Small intestine (tissue), 7 donors: ENCODE measurements around the gene TEX19. TPM values are rescaled to one million over a fixed set of nuclear protein-coding genes. Genes with fewer than 3 reads are reported as not detected.
A peak's percentile ranks its signal among the peaks of the same experiment; 100 is the strongest.

Experiments used
- DNase-seq, 2 donors: peaks; one replicate each; pipeline versions ENCODE4 v3.0.0 to v3.0.0-alpha.2; 2013
- FAIRE-seq: peaks from 2 replicates; lab custom pipeline; 2012; peaks lifted over from hg19 to GRCh38; lab: Jason Lieb, UNC
- H3K27ac ChIP-seq, 3 donors: one replicate each; pipeline ENCODE4 v1.5.1; 2013; ENCODE audit warnings: low read length in 2 of 3, mild to moderate bottlenecking in 2 of 3, control low read depth in 1 of 3, inconsistent platforms in 1 of 3, low read depth in 1 of 3, moderate library complexity in 1 of 3
- H3K27me3 ChIP-seq, 3 donors: one replicate each; pipeline ENCODE4 v1.6.1; 2013; ENCODE audit warnings: low read length in 3 of 3, inconsistent platforms in 1 of 3; ENCODE audit not compliant: control insufficient read depth in 3 of 3, insufficient read depth in 3 of 3
- H3K36me3 ChIP-seq, 3 donors: one replicate each; pipeline ENCODE4 v1.6.1; 2013; ENCODE audit warnings: low read length in 3 of 3, inconsistent platforms in 1 of 3, low read depth in 1 of 3, mild to moderate bottlenecking in 1 of 3, moderate library complexity in 1 of 3; ENCODE audit not compliant: control insufficient read depth in 3 of 3, insufficient read depth in 2 of 3
- H3K4me1 ChIP-seq, 3 donors: one replicate each; pipeline ENCODE4 v1.6.1; 2013; ENCODE audit warnings: low read length in 2 of 3, inconsistent platforms in 1 of 3, low read depth in 1 of 3, mild to moderate bottlenecking in 1 of 3, moderate library complexity in 1 of 3; ENCODE audit not compliant: control insufficient read depth in 3 of 3, insufficient read depth in 2 of 3
- H3K4me3 ChIP-seq, 3 donors: one replicate each; pipeline ENCODE4 v1.5.1; 2013; ENCODE audit warnings: low read length in 3 of 3, control low read depth in 1 of 3, inconsistent platforms in 1 of 3, low read depth in 1 of 3, mild to moderate bottlenecking in 1 of 3, moderate library complexity in 1 of 3
- H3K9me3 ChIP-seq, 2 donors: one replicate each; pipeline ENCODE4 v1.6.1; 2013; ENCODE audit warnings: low read depth in 1 of 2, low read length in 1 of 2; ENCODE audit not compliant: control insufficient read depth in 2 of 2, insufficient read depth in 1 of 2
- WGBS, 3 donors: extraction: QIAGEN DNeasy Blood & Tissue Kit; methylation state at CpG; one replicate each; pipeline ENCODE4 v1.1.7; 2013; 5-methylcytosine and 5-hydroxymethylcytosine counted together
- polyA plus RNA-seq, 4 donors: library from polyadenylated mRNA; stranded (reverse) in 3 of 4; unstranded in 1 of 4; fragments of 200-250 nt in 3 of 4; fragments of 120-200 nt in 1 of 4; gene quantifications; one replicate each; pipeline versions ENCODE4 v1.2.1 to v1.2.3, GENCODE V29; 2013
- donor health status: healthy with polysubstance abuse.
- donor health status: control.
- donor health status: control.
- donor health status: Bipolar disorder and iron deficiency.
- donor health status: healthy.

Gene TEX19
- polyA plus RNA-seq, 4 donors: 0.07 TPM; not detected in 3

DNA sequence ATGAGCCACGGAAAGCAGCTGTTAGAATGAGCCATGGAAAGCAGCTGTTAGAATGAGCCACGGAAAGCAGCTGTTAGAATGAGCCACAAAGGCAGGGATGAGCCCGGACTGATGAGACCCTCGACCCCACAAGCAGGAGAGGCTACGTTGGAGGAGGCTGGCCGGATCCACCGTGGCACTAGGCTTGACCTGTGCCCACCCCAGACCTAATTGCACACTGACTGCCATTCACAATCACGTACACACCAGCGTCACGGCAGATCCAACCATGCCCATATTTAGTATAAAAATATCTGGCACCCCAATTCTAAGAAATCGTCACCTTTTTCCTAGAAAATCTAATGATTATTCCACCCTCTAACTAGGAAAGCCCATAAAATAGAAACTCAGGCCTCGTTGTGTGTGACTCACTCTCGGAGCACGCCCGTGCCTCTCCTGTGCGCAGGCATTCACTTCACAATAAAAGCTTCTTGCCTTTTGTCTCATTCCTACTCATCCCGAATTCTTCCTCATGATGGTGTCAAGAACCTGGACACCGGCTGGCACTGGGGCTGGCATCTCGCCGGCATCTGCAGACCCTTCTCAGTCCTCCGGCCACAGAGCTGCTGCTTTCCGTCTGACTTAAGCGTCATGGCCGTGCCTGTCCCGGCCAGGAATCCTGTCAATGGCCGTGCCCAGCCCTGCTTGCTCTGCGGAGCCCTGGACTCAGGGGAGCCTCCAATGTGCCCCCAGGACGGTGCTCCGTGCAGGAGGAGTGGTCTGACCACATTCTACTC is 20.0 kb upstream of the TEX19 start:
- H3K4me3 ChIP-seq: peak overlapping the region in 2 of 3 donors; percentile 32 to 41
- H3K9me3 ChIP-seq: peaks cover 0 to 3% of the 10 kb centered on the region in 2 donors
- H3K27ac ChIP-seq: peak overlapping the region; percentile 37 to 84 (median 65)
- H3K36me3 ChIP-seq: no peaks in the 10 kb centered on the region
- DNase-seq (peak; percentile 84 to 89), FAIRE-seq (no peak)
- H3K4me1 ChIP-seq: peaks cover 0 to 29% (median 5%) of the 10 kb centered on the region in 3 donors
- WGBS, 3 donors: 7 to 29% (median 23%) methylated on average over 29 of the region's 29 CpGs
- H3K27me3 ChIP-seq: peaks cover 0 to 5% (median 0%) of the 10 kb centered on the region in 3 donors

GRCh38 chr17:82339634-82340580 is 19.1 kb upstream of the TEX19 start:
- WGBS, 3 donors: 47 to 58% (median 54%) methylated on average over 9 to 10 of the region's 10 CpGs
- peak overlapping the region in 2 of 3 donors; percentile 32 to 41 for H3K4me3 ChIP-seq

GRCh38 chr17:82342361-82343079 is 16.5 kb upstream of the TEX19 start:
- Histone ChIP-seq H3K9me3 (peaks cover 0 to 3% of the 10 kb centered on the region in 2 donors), H3K27ac (no peak overlapping the region), H3K27me3 (no peaks in the 10 kb centered on the region), H3K4me1 (peaks cover 0 to 21% (median 0%) of the 10 kb centered on the region in 3 donors), H3K36me3 (no peaks in the 10 kb centered on the region), H3K4me3 (no peak overlapping the region)
- no peak for FAIRE-seq
- no peak for DNase-seq
- 69 to 77% (median 70%) methylated on average over 28 of the region's 28 CpGs for WGBS, 3 donors

More at GRCh38 chr17:82339634-82340580, 19.1 kb upstream of the TEX19 start:
- FAIRE-seq (no peak), DNase-seq (no peak)
- peak overlapping the region in 2 of 3 donors; percentile 27 to 84 for H3K27ac ChIP-seq
- H3K4me1 ChIP-seq: peaks cover 0 to 21% (median 0%) of the 10 kb centered on the region in 3 donors
- no peaks in the 10 kb centered on the region for H3K36me3 ChIP-seq
- peaks cover 0 to 5% (median 0%) of the 10 kb centered on the region in 3 donors for H3K27me3 ChIP-seq
- peaks cover 0 to 3% of the 10 kb centered on the region in 2 donors for H3K9me3 ChIP-seq

DNA sequence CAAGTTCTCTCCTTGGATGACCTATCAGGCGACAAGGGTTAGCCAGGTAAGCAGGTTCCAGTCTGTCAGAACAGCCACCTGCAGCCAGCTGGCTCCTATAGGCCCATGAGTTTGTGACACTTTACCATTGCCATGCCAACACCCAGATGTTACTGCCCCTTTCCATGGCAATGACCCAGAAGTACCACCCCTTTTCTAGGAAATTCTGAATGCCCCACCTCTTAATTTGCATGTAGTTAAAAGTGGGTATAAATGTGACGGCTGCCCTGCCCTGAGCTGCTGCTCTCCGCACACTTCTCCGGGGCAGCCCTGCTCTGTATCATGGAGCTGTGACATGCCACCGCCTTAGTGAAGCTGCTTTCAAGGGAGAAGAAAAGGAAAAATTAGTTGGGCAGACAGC is 15.5 kb upstream of the TEX19 start:
- Histone ChIP-seq H3K4me1 (peaks cover 0 to 15% (median 0%) of the 10 kb centered on the region in 3 donors), H3K9me3 (peaks cover 0 to 3% of the 10 kb centered on the region in 2 donors), H3K27ac (no peak overlapping the region), H3K36me3 (no peaks in the 10 kb centered on the region), H3K27me3 (no peaks in the 10 kb centered on the region), H3K4me3 (no peak overlapping the region)
- no peak for DNase-seq
- no peak for FAIRE-seq
- WGBS, 3 donors: 86 to 91% (median 90%) methylated on average over 5 of the region's 5 CpGs

DNA sequence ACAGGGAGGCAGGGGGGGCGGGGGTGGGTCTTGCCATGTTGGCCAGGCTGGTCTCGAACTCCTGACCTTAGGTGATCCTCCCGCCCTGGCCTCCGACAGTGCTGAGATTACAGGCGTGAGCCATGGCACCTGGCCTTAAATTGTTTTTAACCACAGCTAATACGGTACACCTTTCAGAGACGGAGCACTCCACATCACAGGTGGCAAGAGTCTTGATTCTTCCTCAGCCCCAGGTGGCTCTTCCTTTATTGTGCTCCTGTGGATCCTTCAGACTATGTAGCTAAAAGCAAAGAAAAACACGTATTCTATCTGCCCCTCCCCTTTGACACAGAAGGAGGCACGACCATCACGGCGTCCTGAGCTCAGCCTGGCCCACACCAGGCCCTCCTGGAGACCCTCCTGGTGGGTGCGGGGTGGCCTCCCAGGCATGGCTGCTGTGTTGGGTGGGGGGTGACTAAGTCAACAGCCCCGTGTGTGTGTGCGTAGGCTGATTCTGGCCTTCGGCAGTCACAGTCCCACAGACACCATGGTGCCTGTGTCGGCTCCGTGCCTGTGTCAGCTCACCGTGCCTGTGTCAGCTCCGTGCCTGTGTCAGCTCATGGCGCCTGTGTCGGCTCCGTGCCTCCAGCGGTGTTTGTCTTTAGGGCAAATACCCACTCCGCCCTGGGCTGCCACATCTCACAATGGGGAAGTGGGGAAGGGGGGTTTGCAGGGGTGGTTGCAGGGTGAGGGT is 14.7 kb upstream of the TEX19 start:
- Histone ChIP-seq H3K4me3 (no peak overlapping the region), H3K9me3 (peaks cover 0 to 3% of the 10 kb centered on the region in 2 donors), H3K4me1 (peaks cover 0 to 11% (median 0%) of the 10 kb centered on the region in 3 donors), H3K36me3 (no peaks in the 10 kb centered on the region), H3K27ac (no peak overlapping the region), H3K27me3 (no peaks in the 10 kb centered on the region)
- no peak for FAIRE-seq
- no peak for DNase-seq
- WGBS, 3 donors: 74 to 81% (median 79%) methylated on average over 24 of the region's 24 CpGs

- Histone ChIP-seq H3K9me3 (peaks cover 0 to 1% of the 10 kb centered on the region in 2 donors), H3K4me1 (peaks cover 0 to 9% (median 0%) of the 10 kb centered on the region in 3 donors), H3K36me3 (no peaks in the 10 kb centered on the region), H3K4me3 (no peak overlapping the region), H3K27me3 (no peaks in the 10 kb centered on the region), H3K27ac (no peak overlapping the region)
- FAIRE-seq: no peak
- WGBS, 3 donors: 85 to 90% (median 89%) methylated on average over 42 of the region's 42 CpGs
- DNase-seq: no peak
Measured at GRCh38 chr17:82345151-82345976, 13.7 kb upstream of the TEX19 start.
